Suprapubic skin (tissue), 4 donors: ENCODE measurements around the gene GAGE1. TPM values are rescaled to one million over a fixed set of nuclear protein-coding genes. Genes with fewer than 3 reads are reported as not detected.
"Not testable (repeated sequence)": the region's sequence is repeated elsewhere in the genome, so short reads cannot be mapped to it uniquely, and the experiment has no call there.

Experiments used
- DNase-seq, 2 donors: peaks; one replicate each; pipeline ENCODE4 v3.0.0-alpha.2; 2019; ENCODE audit warnings: low spot score in 2 of 2
- H3K27ac ChIP-seq: fragments of 200-600 bp; sonication (generic); one replicate; pipeline ENCODE4 v1.5.1; 2019
- H3K27me3 ChIP-seq: fragments of 200-600 bp; sonication (generic); one replicate; pipeline ENCODE4 v1.5.1; 2019
- H3K36me3 ChIP-seq: fragments of 200-600 bp; sonication (generic); one replicate; pipeline ENCODE4 v1.5.1; 2019
- H3K4me1 ChIP-seq: fragments of 200-600 bp; sonication (generic); one replicate; pipeline ENCODE4 v1.5.1; 2019
- H3K4me3 ChIP-seq: fragments of 200-600 bp; sonication (generic); one replicate; pipeline ENCODE4 v1.5.1; 2019; ENCODE audit warnings: mild to moderate bottlenecking
- H3K9me3 ChIP-seq: fragments of 200-600 bp; sonication (generic); one replicate; pipeline ENCODE4 v1.5.1; 2019
- WGBS: methylation state at CpG from one replicate; pipeline ENCODE4 v1.1.5; 2018; 5-methylcytosine and 5-hydroxymethylcytosine counted together
- total RNA-seq, 4 donors: library from RNA; depleted of rRNA; stranded (reverse); fragments of >200 nt; gene quantifications; one replicate each; pipeline ENCODE4 v1.1.0, GENCODE V29; 2016

GAGE1 gene
- not detected for total RNA-seq

GRCh38 chrX:49598720-49599119 lies at the start of gene GAGE1:
Gene GAGE1, plus strand, starts transcription at chrX:49599020. Its CDS starts 1,155 bp downstream, at chrX:49600175.
- no CpG with 5 or more reads among the region's 16 CpGs for WGBS
- not testable (repeated sequence) for H3K4me1 ChIP-seq, DNase-seq, H3K4me3 ChIP-seq, H3K27ac ChIP-seq, H3K27me3 ChIP-seq, H3K36me3 ChIP-seq, H3K9me3 ChIP-seq

DNA sequence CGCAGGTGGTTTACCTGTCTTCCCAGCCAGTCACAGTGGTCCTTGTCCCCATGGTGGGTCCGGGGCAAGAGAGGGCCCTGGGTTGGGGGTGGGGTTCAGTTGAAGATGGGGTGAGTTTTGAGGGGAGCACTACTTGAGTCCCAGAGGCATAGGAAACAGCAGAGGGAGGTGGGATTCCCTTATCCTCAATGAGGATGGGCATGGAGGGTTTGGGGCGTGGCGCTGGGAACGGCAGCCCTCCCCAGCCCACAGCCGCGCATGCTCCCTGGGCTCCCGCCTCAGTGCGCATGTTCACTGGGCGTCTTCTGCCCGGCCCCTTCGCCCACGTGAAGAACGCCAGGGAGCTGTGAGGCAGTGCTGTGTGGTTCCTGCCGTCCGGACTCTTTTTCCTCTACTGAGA lies 47.8 kb upstream of the GAGE1 start, which contains the start of gene GAGE12E:
Gene GAGE12E, plus strand, starts transcription at position 301 of the 400 bp plus-strand sequence. CDS start 1,155 bp downstream, outside the sequence.
- not testable (repeated sequence) for H3K9me3 ChIP-seq, H3K27ac ChIP-seq, H3K36me3 ChIP-seq, H3K4me3 ChIP-seq, DNase-seq, H3K4me1 ChIP-seq, H3K27me3 ChIP-seq
- WGBS: no CpG with 5 or more reads among the region's 16 CpGs

DNA sequence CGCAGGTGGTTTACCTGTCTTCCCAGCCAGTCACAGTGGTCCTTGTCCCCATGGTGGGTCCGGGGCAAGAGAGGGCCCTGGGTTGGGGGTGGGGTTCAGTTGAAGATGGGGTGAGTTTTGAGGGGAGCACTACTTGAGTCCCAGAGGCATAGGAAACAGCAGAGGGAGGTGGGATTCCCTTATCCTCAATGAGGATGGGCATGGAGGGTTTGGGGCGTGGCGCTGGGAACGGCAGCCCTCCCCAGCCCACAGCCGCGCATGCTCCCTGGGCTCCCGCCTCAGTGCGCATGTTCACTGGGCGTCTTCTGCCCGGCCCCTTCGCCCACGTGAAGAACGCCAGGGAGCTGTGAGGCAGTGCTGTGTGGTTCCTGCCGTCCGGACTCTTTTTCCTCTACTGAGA lies 38.3 kb upstream of the GAGE1 start, which contains the start of gene GAGE12F:
Gene GAGE12F, plus strand, starts transcription at position 301 of the 400 bp plus-strand sequence. CDS start 1,155 bp downstream, outside the sequence.
- H3K27ac ChIP-seq, H3K4me1 ChIP-seq, H3K36me3 ChIP-seq, H3K9me3 ChIP-seq, DNase-seq, H3K4me3 ChIP-seq, H3K27me3 ChIP-seq: not testable (repeated sequence)
- no CpG with 5 or more reads among the region's 16 CpGs for WGBS

- no CpG with 5 or more reads among the region's 11 CpGs for WGBS
- peak in 1 of 2 donors; percentile 31 for DNase-seq
- H3K36me3 ChIP-seq, H3K4me1 ChIP-seq, H3K27ac ChIP-seq, H3K27me3 ChIP-seq, H3K9me3 ChIP-seq, H3K4me3 ChIP-seq: not testable (repeated sequence)
Observed at GRCh38 chrX:49568728-49569127, 30.1 kb upstream of the GAGE1 start.

DNA sequence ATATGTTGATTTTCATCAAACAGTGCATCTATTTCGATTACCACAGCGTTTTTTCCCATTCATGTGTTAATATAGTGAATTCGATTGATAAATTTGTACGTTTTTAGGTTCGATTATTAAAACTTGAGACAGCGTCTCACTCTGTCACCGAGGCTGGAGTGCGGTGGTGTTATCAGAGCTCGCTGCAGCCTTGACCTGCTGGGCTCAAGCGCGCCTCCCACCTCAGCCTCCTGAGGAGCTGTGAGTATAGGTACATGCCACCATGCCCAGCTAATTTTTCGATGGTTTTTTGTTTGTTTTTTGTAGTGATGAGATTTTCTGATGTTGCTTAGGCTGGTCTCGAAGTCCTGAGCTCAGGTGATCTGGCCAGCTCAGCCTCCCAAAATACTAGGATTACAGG lies 29.7 kb upstream of the GAGE1 start:
- 96% methylated on average over 10 of the region's 13 CpGs for WGBS
- H3K27me3 ChIP-seq, H3K27ac ChIP-seq, H3K36me3 ChIP-seq, H3K9me3 ChIP-seq, H3K4me3 ChIP-seq, H3K4me1 ChIP-seq: not testable (repeated sequence)
- DNase-seq: peak in 1 of 2 donors; percentile 20

- H3K9me3 ChIP-seq, H3K4me3 ChIP-seq, H3K27me3 ChIP-seq, H3K36me3 ChIP-seq, DNase-seq, H3K27ac ChIP-seq, H3K4me1 ChIP-seq: not testable (repeated sequence)
- WGBS: no CpG with 5 or more reads among the region's 16 CpGs
Observed at GRCh38 chrX:49570100-49570499, 28.7 kb upstream of the GAGE1 start, which contains the start of gene GAGE12G. Gene GAGE12G, plus strand, starts transcription at chrX:49570400. Its CDS starts 1,155 bp downstream, at chrX:49571555.

DNA sequence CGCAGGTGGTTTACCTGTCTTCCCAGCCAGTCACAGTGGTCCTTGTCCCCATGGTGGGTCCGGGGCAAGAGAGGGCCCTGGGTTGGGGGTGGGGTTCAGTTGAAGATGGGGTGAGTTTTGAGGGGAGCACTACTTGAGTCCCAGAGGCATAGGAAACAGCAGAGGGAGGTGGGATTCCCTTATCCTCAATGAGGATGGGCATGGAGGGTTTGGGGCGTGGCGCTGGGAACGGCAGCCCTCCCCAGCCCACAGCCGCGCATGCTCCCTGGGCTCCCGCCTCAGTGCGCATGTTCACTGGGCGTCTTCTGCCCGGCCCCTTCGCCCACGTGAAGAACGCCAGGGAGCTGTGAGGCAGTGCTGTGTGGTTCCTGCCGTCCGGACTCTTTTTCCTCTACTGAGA lies 19.2 kb upstream of the GAGE1 start, which contains the start of gene GAGE12H:
Gene GAGE12H, plus strand, starts transcription at position 301 of the 400 bp plus-strand sequence. CDS start 1,155 bp downstream, outside the sequence.
- H3K27me3 ChIP-seq, DNase-seq: not testable (repeated sequence)

GRCh38 chrX:49589196-49589595 lies 9.6 kb upstream of the GAGE1 start, which contains the start of gene GAGE2A:
Gene GAGE2A, plus strand, starts transcription at chrX:49589496. Its CDS starts 1,155 bp downstream, at chrX:49590651.
- H3K36me3 ChIP-seq, H3K4me1 ChIP-seq, DNase-seq, H3K27me3 ChIP-seq, H3K9me3 ChIP-seq, H3K4me3 ChIP-seq, H3K27ac ChIP-seq: not testable (repeated sequence)
- WGBS: no CpG with 5 or more reads among the region's 16 CpGs

More for the DNA sequence above, 19.2 kb upstream of the GAGE1 start, which contains the start of gene GAGE12H:
- not testable (repeated sequence) for H3K4me3 ChIP-seq, H3K4me1 ChIP-seq, H3K9me3 ChIP-seq, H3K27ac ChIP-seq, H3K36me3 ChIP-seq
- WGBS: no CpG with 5 or more reads among the region's 16 CpGs

- H3K4me1 ChIP-seq, H3K36me3 ChIP-seq, H3K4me3 ChIP-seq, H3K27me3 ChIP-seq, H3K27ac ChIP-seq, H3K9me3 ChIP-seq: not testable (repeated sequence)
- peak in 1 of 2 donors; percentile 81 for DNase-seq
- 95% methylated on average over 34 of the region's 37 CpGs for WGBS
Observed at GRCh38 chrX:49589769-49590478, 8.9 kb upstream of the GAGE1 start.

DNA sequence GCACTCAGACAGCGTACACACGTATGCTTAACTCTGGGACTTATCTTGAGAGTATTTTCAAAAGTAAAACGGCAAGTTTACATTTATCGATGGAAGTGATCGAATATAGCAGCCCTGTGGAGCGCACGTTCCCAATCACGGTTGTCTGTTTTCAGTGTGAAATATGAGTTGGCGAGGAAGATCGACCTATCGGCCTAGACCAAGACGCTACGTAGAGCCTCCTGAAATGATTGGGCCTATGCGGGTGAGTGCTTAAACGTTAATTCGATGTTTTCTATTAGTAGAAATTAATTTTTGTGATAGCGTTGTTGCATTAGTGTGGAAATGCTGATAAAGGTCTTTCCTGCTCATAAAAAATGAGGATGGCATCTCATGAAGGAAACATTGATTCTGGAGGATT lies 8.3 kb upstream of the GAGE1 start:
- not testable (repeated sequence) for H3K9me3 ChIP-seq, H3K27me3 ChIP-seq, H3K4me1 ChIP-seq, H3K36me3 ChIP-seq, H3K27ac ChIP-seq, DNase-seq, H3K4me3 ChIP-seq
- 89% methylated on average over 15 of the region's 17 CpGs for WGBS
